Small intestine (tissue), 7 donors: Measurements from ENCODE around the gene RELL2. TPM values are rescaled to one million over a fixed set of nuclear protein-coding genes. Genes with fewer than 3 reads are reported as not detected.
A peak's percentile ranks its signal among the peaks of the same experiment; 100 is the strongest.

Experiments
- DNase-seq, 2 donors: peaks; one replicate each; pipeline versions ENCODE4 v3.0.0 to v3.0.0-alpha.2; 2013
- FAIRE-seq: peaks from 2 replicates; lab custom pipeline; 2012; peaks lifted over from hg19 to GRCh38; lab: Jason Lieb, UNC
- H3K27ac ChIP-seq, 3 donors: one replicate each; pipeline ENCODE4 v1.5.1; 2013; ENCODE audit warnings: low read length in 2 of 3, mild to moderate bottlenecking in 2 of 3, control low read depth in 1 of 3, inconsistent platforms in 1 of 3, low read depth in 1 of 3, moderate library complexity in 1 of 3
- H3K27me3 ChIP-seq, 3 donors: one replicate each; pipeline ENCODE4 v1.6.1; 2013; ENCODE audit warnings: low read length in 3 of 3, inconsistent platforms in 1 of 3; ENCODE audit not compliant: control insufficient read depth in 3 of 3, insufficient read depth in 3 of 3
- H3K36me3 ChIP-seq, 3 donors: one replicate each; pipeline ENCODE4 v1.6.1; 2013; ENCODE audit warnings: low read length in 3 of 3, inconsistent platforms in 1 of 3, low read depth in 1 of 3, mild to moderate bottlenecking in 1 of 3, moderate library complexity in 1 of 3; ENCODE audit not compliant: control insufficient read depth in 3 of 3, insufficient read depth in 2 of 3
- H3K4me1 ChIP-seq, 3 donors: one replicate each; pipeline ENCODE4 v1.6.1; 2013; ENCODE audit warnings: low read length in 2 of 3, inconsistent platforms in 1 of 3, low read depth in 1 of 3, mild to moderate bottlenecking in 1 of 3, moderate library complexity in 1 of 3; ENCODE audit not compliant: control insufficient read depth in 3 of 3, insufficient read depth in 2 of 3
- H3K4me3 ChIP-seq, 3 donors: one replicate each; pipeline ENCODE4 v1.5.1; 2013; ENCODE audit warnings: low read length in 3 of 3, control low read depth in 1 of 3, inconsistent platforms in 1 of 3, low read depth in 1 of 3, mild to moderate bottlenecking in 1 of 3, moderate library complexity in 1 of 3
- H3K9me3 ChIP-seq, 2 donors: one replicate each; pipeline ENCODE4 v1.6.1; 2013; ENCODE audit warnings: low read depth in 1 of 2, low read length in 1 of 2; ENCODE audit not compliant: control insufficient read depth in 2 of 2, insufficient read depth in 1 of 2
- WGBS, 3 donors: extraction: QIAGEN DNeasy Blood & Tissue Kit; methylation state at CpG; one replicate each; pipeline ENCODE4 v1.1.7; 2013; 5-methylcytosine and 5-hydroxymethylcytosine counted together
- polyA plus RNA-seq, 4 donors: library from polyadenylated mRNA; stranded (reverse) in 3 of 4; unstranded in 1 of 4; fragments of 200-250 nt in 3 of 4; fragments of 120-200 nt in 1 of 4; gene quantifications; one replicate each; pipeline versions ENCODE4 v1.2.1 to v1.2.3, GENCODE V29; 2013
- donor health status: healthy with polysubstance abuse.
- donor health status: control.
- donor health status: control.
- donor health status: Bipolar disorder and iron deficiency.
- donor health status: healthy.

RELL2 gene
- polyA plus RNA-seq, 4 donors, result 1.9 to 5.4 (median 3.8) TPM

GRCh38 chr5:141615991-141616720 is 20.6 kb upstream of the RELL2 start:
- 58 to 61% (median 58%) methylated on average over 9 of the region's 9 CpGs for WGBS, 3 donors
- peak overlapping the region in 2 of 3 donors; percentile 1 to 96 for H3K4me3 ChIP-seq
- FAIRE-seq (no peak), DNase-seq (no peak)
- no peaks in the 10 kb centered on the region for H3K9me3 ChIP-seq
- H3K27ac ChIP-seq, result peak overlapping the region in 1 of 3 donors; percentile 95
- peaks cover 6 to 7% (median 6%) of the 10 kb centered on the region in 3 donors for H3K4me1 ChIP-seq
- peaks cover 0 to 7% (median 5%) of the 10 kb centered on the region in 3 donors for H3K36me3 ChIP-seq
- no peaks in the 10 kb centered on the region for H3K27me3 ChIP-seq

GRCh38 chr5:141617128-141617527 is 19.7 kb upstream of the RELL2 start:
- Histone ChIP-seq H3K4me3 (peak overlapping the region in 2 of 3 donors; percentile 85 to 96), H3K27ac (peak overlapping the region in 2 of 3 donors; percentile 95 to 99), H3K36me3 (peaks cover 0 to 11% (median 6%) of the 10 kb centered on the region in 3 donors), H3K27me3 (no peaks in the 10 kb centered on the region), H3K4me1 (peaks cover 6 to 7% (median 6%) of the 10 kb centered on the region in 3 donors), H3K9me3 (no peaks in the 10 kb centered on the region)
- no peak for FAIRE-seq
- no peak for DNase-seq
- 24 to 32% (median 27%) methylated on average over 2 of the region's 2 CpGs for WGBS, 3 donors

GRCh38 chr5:141617682-141618029 is 19.1 kb upstream of the RELL2 start:
- H3K36me3 ChIP-seq, result peaks cover 1 to 16% (median 6%) of the 10 kb centered on the region in 3 donors
- H3K4me1 ChIP-seq, result peaks cover 6 to 7% (median 6%) of the 10 kb centered on the region in 3 donors
- no peaks in the 10 kb centered on the region for H3K9me3 ChIP-seq
- peak overlapping the region; percentile 85 to 96 (median 94) for H3K4me3 ChIP-seq
- no peaks in the 10 kb centered on the region for H3K27me3 ChIP-seq
- H3K27ac ChIP-seq, result peak overlapping the region; percentile 92 to 99 (median 95)
- no peak for DNase-seq
- no peak for FAIRE-seq
- 1 to 8% (median 1%) methylated on average over 9 of the region's 9 CpGs for WGBS, 3 donors

GRCh38 chr5:141618030-141618803 is 18.6 kb upstream of the RELL2 start:
- 0 to 1% (median 0%) methylated on average over 32 to 36 of the region's 36 CpGs for WGBS, 3 donors
- Histone ChIP-seq H3K9me3 (no peaks in the 10 kb centered on the region), H3K4me1 (peaks cover 6 to 7% (median 6%) of the 10 kb centered on the region in 3 donors), H3K27me3 (no peaks in the 10 kb centered on the region), H3K27ac (peak overlapping the region; percentile 92 to 99 (median 95)), H3K4me3 (peak overlapping the region; percentile 85 to 96 (median 94)), H3K36me3 (peaks cover 2 to 20% (median 6%) of the 10 kb centered on the region in 3 donors)
- FAIRE-seq (no peak), DNase-seq (peak; percentile 87 to 89)

GRCh38 chr5:141618804-141619554 is 17.8 kb upstream of the RELL2 start, which contains the start of gene DIAPH1:
Gene DIAPH1 (minus strand): TSS chr5:141619000. CDS start chr5:141618914, 86 bp downstream.
- H3K36me3 ChIP-seq, result peaks cover 2 to 26% (median 6%) of the 10 kb centered on the region in 3 donors
- H3K27me3 ChIP-seq, result no peaks in the 10 kb centered on the region
- FAIRE-seq, result no peak
- peak; percentile 96 to 99 for DNase-seq
- H3K27ac ChIP-seq, result peak within 1 kb of the TSS; percentile 92 to 99 (median 95)
- H3K4me1 ChIP-seq, result peaks cover 4 to 7% (median 6%) of the 10 kb centered on the region in 3 donors
- H3K4me3 ChIP-seq, result peak within 1 kb of the TSS; percentile 85 to 96 (median 94)
- 1% methylated on average over 30 to 70 of the region's 70 CpGs for WGBS, 3 donors
- H3K9me3 ChIP-seq, result no peaks in the 10 kb centered on the region

GRCh38 chr5:141623186-141623585 is 13.6 kb upstream of the RELL2 start:
- FAIRE-seq, result no peak
- Histone ChIP-seq H3K4me1 (no peaks in the 10 kb centered on the region), H3K27me3 (no peaks in the 10 kb centered on the region), H3K27ac (no peak overlapping the region), H3K4me3 (no peak overlapping the region), H3K36me3 (peaks cover 6 to 54% (median 10%) of the 10 kb centered on the region in 3 donors), H3K9me3 (no peaks in the 10 kb centered on the region)
- DNase-seq, result no peak

GRCh38 chr5:141623611-141624010 is 13.2 kb upstream of the RELL2 start:
- H3K36me3 ChIP-seq, result peaks cover 6 to 58% (median 13%) of the 10 kb centered on the region in 3 donors
- H3K4me3 ChIP-seq, result no peak overlapping the region
- H3K27me3 ChIP-seq, result no peaks in the 10 kb centered on the region
- WGBS, 3 donors, result 78 to 88% (median 85%) methylated on average over 5 of the region's 5 CpGs
- H3K4me1 ChIP-seq, result no peaks in the 10 kb centered on the region
- DNase-seq (no peak), FAIRE-seq (no peak)
- no peaks in the 10 kb centered on the region for H3K9me3 ChIP-seq
- H3K27ac ChIP-seq, result no peak overlapping the region
